Measurements from ENCODE around the gene NOP14. TPM values are rescaled to one million over a fixed set of nuclear protein-coding genes. Genes with fewer than 3 reads are reported as not detected.
"Not testable (repeated sequence)": the region's sequence is repeated elsewhere in the genome, so short reads cannot be mapped to it uniquely, and the experiment has no call there.

Gene NOP14
- total RNA-seq, 1 donor from 2014 or later = 28.5 TPM

GRCh38 chr4:2961421-2961810 lies 1.8 kb downstream of the NOP14 start:
- H3K9me3 Mint-ChIP-seq = no peaks in the 10 kb centered on the region
- peaks cover 32% of the 10 kb centered on the region for H3K4me1 Mint-ChIP-seq
- TF ChIP-seq CTCF (IDR thresholded peaks at IDR 0.05; ENCODE audit: unreplicated experiment) = no peak
- no peaks in the 10 kb centered on the region for H3K27me3 Mint-ChIP-seq (ENCODE audit: low read depth)
- H3K4me3 Mint-ChIP-seq = peak overlapping the region; percentile 92
- H3K27ac Mint-ChIP-seq = peak overlapping the region; percentile 96
- no peak for DNase-seq (ENCODE audit: low spot score in 2 of 2, unreplicated experiment in 2 of 2)
- peaks cover 3% of the 10 kb centered on the region for H3K36me3 Mint-ChIP-seq

- not testable (repeated sequence) for H3K27me3 Mint-ChIP-seq (ENCODE audit: low read depth); H3K4me3 Mint-ChIP-seq; DNase-seq (ENCODE audit: low spot score in 2 of 2, unreplicated experiment in 2 of 2)
These were observed 2.8 kb downstream of the NOP14 start for GRCh38 chr4:2960450-2960849.

GRCh38 chr4:2958446-2958845 lies 4.8 kb downstream of the NOP14 start:
- Mint-ChIP-seq H3K4me1 (peaks cover 21% of the 10 kb centered on the region), H3K27me3 (ENCODE audit: low read depth) (no peaks in the 10 kb centered on the region), H3K36me3 (peaks cover 22% of the 10 kb centered on the region), H3K27ac (peak overlapping the region; percentile 11), H3K4me3 (no peak overlapping the region), H3K9me3 (no peaks in the 10 kb centered on the region)
- no peak for TF ChIP-seq CTCF (IDR thresholded peaks at IDR 0.05; ENCODE audit: unreplicated experiment)
- DNase-seq (ENCODE audit: low spot score in 2 of 2, unreplicated experiment in 2 of 2) = no peak

More at GRCh38 chr4:2960450-2960849, 2.8 kb downstream of the NOP14 start:
- H3K4me1 Mint-ChIP-seq = peaks cover 32% of the 10 kb centered on the region
- H3K36me3 Mint-ChIP-seq = peaks cover 10% of the 10 kb centered on the region
- not testable (repeated sequence) for H3K27ac Mint-ChIP-seq, H3K9me3 Mint-ChIP-seq

- not testable (repeated sequence) for H3K27ac Mint-ChIP-seq; H3K27me3 Mint-ChIP-seq (ENCODE audit: low read depth); DNase-seq (ENCODE audit: low spot score in 2 of 2, unreplicated experiment in 2 of 2); H3K4me3 Mint-ChIP-seq; H3K4me1 Mint-ChIP-seq; H3K9me3 Mint-ChIP-seq
- H3K36me3 Mint-ChIP-seq = peaks cover 38% of the 10 kb centered on the region
These were observed 7.8 kb downstream of the NOP14 start for GRCh38 chr4:2955186-2956044.

- H3K36me3 Mint-ChIP-seq = peaks cover 44% of the 10 kb centered on the region
These were observed 8.6 kb downstream of the NOP14 start for GRCh38 chr4:2954358-2955185.

GRCh38 chr4:2953496-2953895 lies 9.7 kb downstream of the NOP14 start:
- no peak for DNase-seq (ENCODE audit: low spot score in 2 of 2, unreplicated experiment in 2 of 2)
- no peak for TF ChIP-seq CTCF (IDR thresholded peaks at IDR 0.05; ENCODE audit: unreplicated experiment)
- Mint-ChIP-seq H3K4me3 (no peak overlapping the region), H3K4me1 (peaks cover 2% of the 10 kb centered on the region), H3K27me3 (ENCODE audit: low read depth) (no peaks in the 10 kb centered on the region), H3K27ac (no peak overlapping the region), H3K36me3 (peaks cover 47% of the 10 kb centered on the region), H3K9me3 (no peaks in the 10 kb centered on the region)

More at GRCh38 chr4:2954358-2955185, 8.6 kb downstream of the NOP14 start:
- Mint-ChIP-seq H3K9me3 (no peaks in the 10 kb centered on the region), H3K27me3 (ENCODE audit: low read depth) (no peaks in the 10 kb centered on the region), H3K4me1 (peaks cover 9% of the 10 kb centered on the region), H3K27ac (peak overlapping the region; percentile 78), H3K4me3 (no peak overlapping the region)
- no peak for TF ChIP-seq CTCF (IDR thresholded peaks at IDR 0.05; ENCODE audit: unreplicated experiment)
- DNase-seq (ENCODE audit: low spot score in 2 of 2, unreplicated experiment in 2 of 2) = no peak

Data from mesothelial cell of epicardium (in vitro differentiated cells).